GM04503 (cell line): ENCODE measurements around the gene IGF2.

Source experiments
- DNase-seq: peaks from one replicate; pipeline ENCODE4 v3.0.0-alpha.2; 2012; ENCODE audit warnings: low read depth

IGF2 gene

DNA sequence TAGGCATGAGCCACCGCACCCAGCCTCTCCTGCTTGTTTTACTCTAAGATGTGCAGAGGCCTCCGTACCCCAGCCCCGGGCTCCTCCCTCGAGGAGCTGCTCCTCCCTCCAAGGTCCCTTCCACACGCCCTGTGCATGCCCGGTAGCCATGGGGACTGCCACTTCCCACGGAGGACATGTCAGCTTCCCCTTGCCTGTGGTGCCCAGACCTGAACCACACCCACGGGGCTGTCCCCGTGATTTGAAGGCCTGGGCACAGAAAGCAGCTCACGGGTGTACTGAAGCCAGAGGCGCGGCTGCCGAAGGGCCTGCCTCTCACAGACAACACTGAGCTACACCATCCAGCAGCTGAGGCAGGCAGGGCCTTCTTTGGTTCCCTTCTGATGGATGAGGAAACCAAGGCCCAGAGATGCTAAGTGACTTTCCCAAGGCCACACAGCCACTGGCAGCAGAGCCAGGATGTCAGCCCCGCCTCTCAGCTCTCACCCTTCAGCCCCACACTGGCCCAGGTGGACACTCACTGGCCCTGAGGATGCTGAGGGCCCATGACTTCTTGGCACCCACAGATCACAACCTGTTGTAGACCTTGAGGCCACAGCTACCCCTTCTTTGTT lies 14.5 kb upstream of the IGF2 start:
- no peak for DNase-seq

DNA sequence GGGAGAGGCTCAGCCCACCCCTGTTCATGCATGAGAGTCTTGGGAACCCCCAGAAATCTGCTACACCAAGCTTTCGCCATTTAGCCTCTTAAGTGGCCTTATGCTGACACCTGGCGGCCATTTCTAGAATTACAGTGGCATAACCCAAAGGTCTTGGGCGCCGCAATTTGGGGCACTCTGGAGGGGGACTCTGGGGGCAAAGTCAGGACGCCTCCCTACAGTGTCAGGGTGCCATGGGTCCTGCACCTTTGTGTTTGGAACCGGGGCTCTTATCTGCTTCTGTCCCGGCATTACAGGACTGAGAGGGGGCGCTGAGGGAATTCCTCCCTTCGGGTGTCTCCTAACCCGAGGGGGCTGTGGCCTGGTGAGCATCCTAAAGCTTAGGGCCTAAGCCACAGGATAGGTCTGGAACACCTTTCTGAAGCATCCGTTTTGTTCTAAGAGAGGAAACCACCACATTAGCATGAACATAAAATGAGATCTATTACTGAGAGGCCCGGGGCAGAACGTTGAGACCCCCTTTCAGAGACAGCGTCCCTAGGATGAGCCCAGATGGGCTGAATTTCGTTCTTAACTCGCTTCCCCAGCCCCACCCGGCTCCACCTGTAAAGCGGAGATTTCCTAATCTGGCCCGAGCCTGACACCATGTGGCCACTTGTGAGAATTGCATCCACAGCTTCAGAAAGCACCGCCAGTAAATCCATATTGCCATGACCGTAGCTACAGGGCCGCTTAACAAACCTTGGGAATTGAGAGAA lies 12.5 kb upstream of the IGF2 start:
- no peak for DNase-seq

DNA sequence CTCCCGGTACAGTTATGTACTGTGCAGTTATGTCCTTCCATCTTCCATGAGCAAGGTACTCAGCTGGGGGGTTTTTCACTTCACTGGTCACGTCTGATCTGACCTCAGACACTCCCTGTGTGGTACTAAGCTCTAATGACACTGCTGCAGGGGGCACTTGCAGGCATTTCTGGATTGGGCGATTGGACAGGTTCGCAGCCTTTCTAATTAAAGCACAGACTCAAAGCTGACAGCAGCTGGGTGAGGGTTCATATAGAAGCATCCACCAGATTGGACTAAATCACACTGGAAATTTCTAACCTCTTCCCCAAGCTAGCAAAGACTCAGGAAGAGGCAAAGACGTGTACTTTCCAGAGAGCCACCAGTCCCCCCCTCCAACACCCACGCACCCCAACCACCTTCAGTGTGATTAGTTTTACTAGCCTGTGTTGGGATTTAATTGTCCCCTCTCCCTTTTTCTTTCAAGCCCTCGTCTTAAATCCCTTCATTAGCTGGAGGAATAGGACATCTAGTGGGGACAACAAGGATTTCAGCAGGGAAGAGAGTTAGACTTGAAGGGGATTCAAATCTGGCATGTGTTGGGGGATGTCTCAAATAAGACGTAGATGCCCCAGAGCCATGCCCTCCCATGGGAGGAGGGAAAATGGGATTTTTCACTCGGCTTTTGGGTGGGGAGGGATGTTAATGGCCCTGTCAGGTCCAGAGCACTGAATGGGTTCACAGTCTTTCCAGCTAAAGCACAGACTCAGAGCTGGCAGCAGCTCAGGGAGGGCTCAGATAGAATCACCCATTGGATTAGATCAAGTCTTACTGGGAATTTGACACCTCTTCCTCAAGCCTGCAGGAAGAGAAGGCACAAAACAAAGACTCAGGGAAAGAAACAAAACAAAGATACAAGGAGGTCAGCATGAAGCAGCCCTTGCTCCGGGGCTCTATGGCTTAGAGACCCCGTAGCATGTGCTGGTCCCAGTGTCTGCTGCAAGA lies 11.0 kb upstream of the IGF2 start:
- DNase-seq = no peak

GRCh38 chr11:2149460-2149859 lies 10.3 kb upstream of the IGF2 start:
- no peak for DNase-seq

GRCh38 chr11:2148595-2148994 lies 9.4 kb upstream of the IGF2 start:
- no peak for DNase-seq

DNA sequence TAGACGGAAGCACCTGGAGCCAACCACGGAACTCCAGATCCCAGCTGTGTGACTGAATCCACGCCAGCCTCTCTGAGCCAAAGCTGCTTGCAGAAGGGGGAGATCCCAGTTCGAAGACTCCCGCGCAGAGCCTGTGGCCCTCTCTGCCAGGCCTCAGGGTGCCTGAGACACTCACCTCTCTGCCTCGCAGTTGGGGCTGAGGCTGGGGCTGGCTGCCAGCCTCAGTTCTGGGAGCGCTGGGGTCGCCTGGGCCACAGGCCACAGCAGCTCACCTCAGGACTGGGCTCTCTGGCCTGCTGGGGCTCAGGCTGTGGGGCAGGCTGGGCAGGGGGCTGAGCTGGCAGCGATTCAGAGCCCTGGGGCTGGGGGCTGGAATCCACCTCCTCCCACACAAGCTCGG lies 8.2 kb upstream of the IGF2 start:
- no peak for DNase-seq

- DNase-seq = no peak
Observed at GRCh38 chr11:2146051-2146450, 6.9 kb upstream of the IGF2 start.

GRCh38 chr11:2144544-2145248 lies 5.5 kb upstream of the IGF2 start:
- DNase-seq = no peak

GRCh38 chr11:2143799-2144543 lies 4.8 kb upstream of the IGF2 start:
- no peak for DNase-seq

- DNase-seq = no peak
Observed at GRCh38 chr11:2143477-2143798, 4.2 kb upstream of the IGF2 start.

GRCh38 chr11:2142762-2143202 lies 3.6 kb upstream of the IGF2 start:
- no peak for DNase-seq

DNA sequence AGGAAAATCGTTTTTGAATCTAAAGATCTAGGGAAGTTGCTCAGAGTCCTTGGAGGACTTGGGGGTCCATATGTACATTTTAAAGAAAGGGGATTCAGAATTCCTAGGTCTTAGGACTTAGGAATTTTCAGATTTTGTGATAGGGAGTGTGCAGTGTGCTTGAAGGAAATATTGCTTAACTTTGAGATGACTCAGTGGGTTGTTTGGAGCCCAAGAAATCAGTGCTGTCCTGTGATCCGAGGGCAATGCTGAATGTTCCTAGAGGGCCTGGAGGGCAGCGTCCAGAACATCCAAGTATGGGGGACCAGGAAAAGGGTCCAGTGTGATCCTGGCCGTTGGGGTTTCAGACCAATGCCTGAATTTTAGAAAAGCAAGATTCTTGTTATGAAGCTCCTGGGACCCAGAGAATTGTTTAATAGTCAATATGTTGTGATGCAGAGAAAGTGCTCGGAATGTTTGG lies 3.1 kb upstream of the IGF2 start:
- no peak for DNase-seq

DNA sequence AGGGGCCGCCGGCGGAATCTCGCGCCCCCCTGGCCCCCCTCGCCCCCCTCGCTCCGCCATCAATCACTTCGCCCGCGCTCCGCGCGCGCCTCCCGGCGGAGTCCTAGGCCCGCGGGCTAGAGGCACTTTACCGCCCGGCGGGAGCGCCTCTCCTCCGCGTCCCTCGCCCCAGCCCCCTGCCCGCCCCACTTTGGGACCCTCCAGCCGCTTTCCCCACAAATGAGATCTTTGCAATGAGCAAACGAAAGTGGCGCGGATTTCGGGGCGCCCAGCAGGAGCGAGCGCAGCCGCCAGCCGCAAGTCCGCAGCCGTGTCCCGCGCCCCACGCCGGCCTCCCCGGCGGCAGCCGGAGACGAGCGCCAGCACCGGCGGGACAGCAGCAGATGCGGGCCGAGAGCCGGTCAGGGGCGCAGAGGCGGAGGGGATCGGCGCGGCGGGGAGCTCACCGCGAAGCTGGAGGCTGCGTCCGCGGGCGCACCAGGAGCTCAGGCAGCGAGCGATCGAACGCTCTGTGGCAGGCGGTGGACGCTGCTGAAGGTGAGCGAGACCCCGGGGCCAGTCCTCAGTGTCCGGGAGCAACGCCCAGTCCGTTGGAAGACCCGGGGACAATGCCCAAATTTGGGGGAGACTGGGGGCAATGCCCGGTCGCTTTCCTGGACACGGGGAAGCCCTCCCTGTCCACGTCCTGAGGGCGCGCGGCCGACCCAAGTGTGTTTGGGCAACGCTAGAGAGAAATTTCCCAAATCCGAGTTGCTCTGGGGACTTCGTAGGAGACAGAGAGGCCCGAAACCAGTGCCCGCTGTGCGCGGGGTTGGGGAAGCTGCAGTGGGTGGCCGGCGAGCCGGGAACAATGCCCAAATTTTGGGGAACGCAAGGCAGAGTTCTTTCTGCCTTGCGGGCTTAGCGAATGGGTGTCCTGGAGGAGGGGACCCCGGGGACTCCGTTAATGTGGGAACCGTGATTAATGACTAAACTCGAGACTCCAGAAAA lies 1.5 kb upstream of the IGF2 start:
- DNase-seq = no peak

DNA sequence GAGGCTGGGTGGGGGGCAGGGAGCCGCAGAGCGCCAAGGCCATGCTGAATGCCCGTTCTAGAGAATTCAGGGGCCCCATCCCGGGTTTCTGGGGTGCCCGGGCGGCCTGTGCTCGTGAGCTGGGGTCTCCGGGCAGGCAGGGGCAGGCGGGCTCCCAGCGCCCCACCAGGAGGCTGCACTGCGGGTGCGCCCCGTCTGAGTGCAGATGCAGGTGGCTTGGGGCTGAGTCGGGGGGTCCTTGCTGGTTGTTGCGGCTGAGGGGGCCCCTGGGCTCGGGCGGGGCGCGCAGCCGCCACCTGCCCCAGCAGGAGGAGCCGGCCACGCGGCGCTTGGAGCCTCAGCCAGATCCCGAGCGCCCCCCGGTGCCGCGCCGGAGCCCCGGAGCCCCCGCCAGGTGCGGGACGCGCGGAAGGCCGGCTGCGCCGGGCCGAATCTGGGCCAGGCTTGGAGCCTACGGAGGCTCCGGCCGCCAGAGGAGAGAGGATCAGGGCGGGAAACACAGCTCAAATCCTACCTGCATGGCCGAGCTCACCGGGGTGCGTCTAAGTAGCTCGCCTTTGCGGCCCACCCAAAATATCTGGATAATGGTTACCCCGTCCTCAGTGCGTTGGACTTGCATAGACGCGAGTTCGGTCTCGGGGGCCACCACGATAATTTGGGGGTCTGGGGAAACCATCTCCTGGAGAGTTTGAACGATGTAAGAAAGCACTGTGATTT lies 590 bp upstream of the IGF2 start:
- DNase-seq = no peak

- no peak for DNase-seq
Observed at GRCh38 chr11:2138431-2139122, 612 bp downstream of the IGF2 start.

- no peak for DNase-seq
Observed at GRCh38 chr11:2138068-2138430, 1.1 kb downstream of the IGF2 start.

- DNase-seq = no peak
Observed at GRCh38 chr11:2137202-2138067, 1.8 kb downstream of the IGF2 start.

DNA sequence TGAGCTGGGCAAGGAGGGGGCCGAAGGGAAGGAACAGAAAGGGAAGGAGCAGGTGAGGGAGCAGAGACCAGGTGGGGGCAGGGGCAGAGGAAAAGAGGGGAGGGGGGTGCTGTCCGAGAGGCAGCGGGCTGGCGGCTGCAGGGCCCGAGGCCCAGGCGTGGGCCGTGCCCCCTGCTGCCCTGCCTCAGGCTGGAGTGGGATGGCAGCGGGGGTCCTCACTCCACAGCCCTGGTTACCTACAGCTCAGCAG lies 2.3 kb downstream of the IGF2 start:
- no peak for DNase-seq
